HK-2 (cell line): Measurements from ENCODE around the gene TTLL10.
A peak's percentile ranks its signal among the peaks of the same experiment; 100 is the strongest.
"Not testable (repeated sequence)": the region's sequence is repeated elsewhere in the genome, so short reads cannot be mapped to it uniquely, and the experiment has no call there.

Source experiments
- DNase-seq: peaks from one replicate; pipeline ENCODE4 v3.0.0-alpha.2; 2018; ENCODE audit not compliant: unreplicated experiment

The TTLL10 gene

GRCh38 chr1:1141911-1142250 is 31.8 kb upstream of the TTLL10 start:
- DNase-seq: no peak

DNA sequence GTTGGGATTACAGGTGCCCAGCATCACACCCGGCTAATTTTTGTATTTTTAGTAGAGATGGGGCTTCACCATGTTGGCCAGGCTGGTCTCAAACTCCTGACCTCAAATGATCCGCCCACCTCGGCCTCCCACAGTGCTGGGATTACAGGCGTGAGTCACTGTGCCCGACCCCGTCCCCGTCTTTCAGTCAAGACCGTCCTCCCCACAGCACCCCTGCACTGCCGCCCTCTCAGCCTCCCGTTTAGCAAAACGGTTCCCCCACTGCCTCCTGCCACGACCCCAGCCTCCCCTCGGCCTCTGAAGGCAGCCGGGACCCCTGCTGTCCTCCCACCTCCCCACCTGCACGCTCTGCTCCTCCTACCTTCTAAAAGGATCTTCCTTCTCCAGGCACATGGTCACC is 31.3 kb upstream of the TTLL10 start:
- not testable (repeated sequence) for DNase-seq

- no peak for DNase-seq
Observed at GRCh38 chr1:1142844-1143243, 30.8 kb upstream of the TTLL10 start.

DNA sequence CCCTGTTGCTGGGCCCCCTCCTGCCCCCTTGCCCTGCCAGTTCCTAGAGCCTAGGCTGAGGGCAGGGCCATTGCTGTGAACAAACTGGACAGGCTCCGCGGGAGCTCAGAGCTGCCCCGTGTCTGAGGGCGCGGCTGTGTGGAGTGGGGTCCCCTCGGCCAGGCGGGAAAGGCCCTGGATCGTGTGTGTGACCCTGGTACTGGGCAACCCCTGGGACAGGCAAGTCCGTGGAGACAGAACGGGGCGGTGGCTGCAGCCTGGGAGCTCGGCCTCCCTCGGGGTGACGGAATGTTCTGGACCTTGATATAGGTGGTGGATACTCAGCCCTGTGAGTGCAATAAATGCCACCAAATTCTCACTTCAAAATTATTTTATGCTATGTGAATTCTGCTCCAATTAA is 30.0 kb upstream of the TTLL10 start:
- DNase-seq: no peak

- DNase-seq: no peak
Observed at GRCh38 chr1:1144122-1144842, 29.4 kb upstream of the TTLL10 start.

DNA sequence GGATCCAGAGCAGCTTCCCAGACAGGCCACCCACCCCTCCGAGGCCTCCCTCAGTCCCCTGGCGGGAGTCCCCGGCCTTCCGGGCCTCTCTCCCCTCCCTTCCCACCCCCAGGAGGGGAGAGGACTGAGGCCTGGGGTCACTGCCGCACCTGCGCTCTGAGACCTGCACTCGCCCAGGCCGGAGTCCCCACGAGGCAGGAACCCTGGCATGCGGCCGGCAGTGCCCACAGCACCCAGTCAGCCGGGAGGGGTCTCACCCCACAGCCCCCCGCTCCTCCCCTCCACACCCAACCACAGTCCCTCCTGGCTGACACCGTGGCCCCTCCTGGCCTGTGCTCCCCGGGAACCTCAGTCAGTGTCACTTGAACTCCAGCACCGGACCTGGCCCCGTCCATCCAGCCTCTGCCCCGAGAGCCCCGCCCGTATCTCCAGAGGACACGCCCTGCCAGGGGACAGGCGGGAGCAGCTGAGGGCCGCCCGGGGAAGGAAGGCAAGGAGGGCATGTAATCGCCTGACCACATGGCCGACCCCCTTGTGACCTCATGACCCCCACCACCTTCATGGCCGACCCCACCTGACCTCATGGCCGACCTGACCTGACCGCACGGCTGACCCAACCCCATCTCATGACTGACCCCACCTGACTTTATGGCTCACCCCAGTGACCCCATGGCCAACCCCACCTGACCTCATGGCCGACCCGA is 28.7 kb upstream of the TTLL10 start:
- no peak for DNase-seq

DNA sequence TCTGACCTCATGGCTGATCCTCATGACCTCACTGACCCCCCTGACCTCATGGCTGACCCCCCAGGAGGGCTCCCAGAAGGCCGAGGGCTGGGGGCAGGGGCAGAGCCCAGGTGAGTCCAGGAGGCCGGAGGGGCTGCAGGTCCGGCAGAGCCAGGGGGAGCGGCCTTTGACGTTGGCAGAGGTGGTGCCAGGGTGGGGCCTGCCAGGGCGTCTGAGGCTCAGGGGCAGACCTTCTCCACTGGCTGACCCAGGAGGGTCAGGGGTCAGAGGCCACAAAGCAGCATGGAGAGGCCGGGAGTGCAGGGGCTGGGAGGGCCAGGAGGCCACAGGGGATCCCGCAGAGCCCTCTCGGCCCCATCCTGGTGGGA is 28.1 kb upstream of the TTLL10 start:
- DNase-seq: no peak

DNA sequence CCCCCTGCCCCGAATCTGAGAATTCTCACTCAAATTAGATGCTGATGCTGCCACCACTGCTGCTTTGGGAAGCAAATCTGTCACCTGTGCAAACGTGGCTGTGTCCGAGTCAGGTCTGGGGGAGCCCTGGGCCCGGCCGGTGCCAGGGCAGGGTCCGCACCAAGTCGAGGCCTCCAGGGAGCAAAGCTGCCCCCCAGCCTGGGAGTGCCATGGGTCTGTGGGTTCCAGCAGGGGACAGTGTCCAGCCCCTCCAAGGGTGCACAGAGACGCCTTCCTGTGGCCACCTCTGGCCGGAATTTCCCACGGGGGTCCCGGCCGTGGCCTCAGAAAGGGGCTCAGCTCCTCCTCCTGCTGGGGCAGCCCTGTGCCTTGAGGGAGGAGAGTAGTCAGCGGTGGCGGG is 27.7 kb upstream of the TTLL10 start:
- no peak for DNase-seq

DNA sequence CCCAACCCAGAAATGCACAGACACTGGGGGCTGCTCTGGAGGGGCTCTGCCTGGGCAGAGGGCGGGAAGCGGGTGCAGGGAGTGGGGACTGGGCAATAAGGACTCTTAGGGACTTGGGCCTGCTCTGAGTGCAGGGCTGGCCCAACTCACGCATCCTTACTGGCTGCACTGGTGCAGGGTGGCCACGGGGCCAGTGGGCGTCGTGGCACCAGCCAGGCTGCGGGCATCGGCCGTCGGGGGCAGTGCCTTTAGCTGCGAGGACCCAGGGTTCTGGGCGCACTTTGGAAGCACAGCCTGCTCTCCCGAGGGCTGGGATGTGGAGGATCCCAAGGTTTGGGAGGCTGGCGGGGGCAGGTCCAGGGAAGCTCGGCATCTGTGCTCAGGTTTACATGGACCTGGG is 27.1 kb upstream of the TTLL10 start:
- no peak for DNase-seq

DNA sequence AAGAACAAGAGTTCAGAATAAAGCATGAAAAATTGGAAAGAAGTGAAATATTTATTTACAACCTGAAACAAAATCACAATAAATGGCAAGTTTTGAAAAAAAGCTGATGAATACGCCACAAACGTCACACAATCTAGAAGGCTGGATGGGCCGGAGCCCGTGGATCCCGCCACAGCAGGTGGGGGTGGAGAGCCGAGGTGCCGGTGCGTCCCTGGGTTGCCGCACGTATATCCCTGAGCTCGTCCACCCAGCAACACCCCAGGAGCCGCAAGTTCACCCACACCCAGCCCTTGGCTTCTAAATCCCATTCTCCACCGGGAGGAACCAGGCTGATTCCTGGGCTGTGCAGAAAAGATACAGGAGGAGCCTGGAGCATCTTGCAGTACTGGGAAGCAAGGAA is 25.6 kb upstream of the TTLL10 start:
- DNase-seq: no peak

DNA sequence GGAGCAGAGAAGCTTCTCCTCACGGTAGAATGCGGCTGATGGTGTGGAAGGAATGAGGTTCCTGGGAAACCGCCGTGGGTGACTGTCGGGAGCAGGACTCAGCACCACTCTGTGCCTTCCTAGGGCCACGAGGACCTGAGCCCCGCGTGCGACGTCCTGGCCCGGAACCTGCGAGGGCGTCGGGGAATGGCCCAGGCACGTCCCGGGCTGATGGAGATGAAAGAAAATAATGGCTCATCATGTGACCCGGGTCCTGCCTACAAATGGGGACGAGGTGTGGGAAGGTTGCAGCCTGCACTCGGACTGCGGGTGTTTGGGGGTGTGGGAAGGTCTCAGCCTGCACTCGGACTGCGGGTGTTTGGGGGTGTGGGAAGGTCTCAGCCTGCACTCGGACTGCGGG is 25.1 kb upstream of the TTLL10 start:
- DNase-seq: no peak

DNA sequence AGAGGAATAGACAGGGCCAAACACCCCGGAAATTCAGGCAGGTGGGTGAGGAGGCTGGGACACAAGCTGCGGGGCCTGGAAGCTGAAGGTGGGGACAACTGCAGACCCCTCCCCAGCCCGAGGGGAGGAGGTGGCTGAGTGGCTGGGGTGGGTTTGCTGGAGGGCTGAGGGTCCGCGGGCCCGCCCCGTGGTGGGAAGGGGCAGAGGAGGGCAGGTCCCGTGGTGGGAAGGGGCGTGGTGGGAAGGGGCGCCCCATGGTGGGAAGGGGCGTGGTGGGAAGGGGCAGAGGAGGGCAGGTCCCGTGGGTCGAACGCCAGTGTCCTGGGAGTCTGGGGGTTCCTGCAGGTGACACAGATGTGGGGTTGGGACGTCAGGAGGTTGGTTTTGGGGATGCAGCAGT is 24.3 kb upstream of the TTLL10 start:
- no peak for DNase-seq

GRCh38 chr1:1150100-1150499 is 23.6 kb upstream of the TTLL10 start:
- DNase-seq: no peak

DNA sequence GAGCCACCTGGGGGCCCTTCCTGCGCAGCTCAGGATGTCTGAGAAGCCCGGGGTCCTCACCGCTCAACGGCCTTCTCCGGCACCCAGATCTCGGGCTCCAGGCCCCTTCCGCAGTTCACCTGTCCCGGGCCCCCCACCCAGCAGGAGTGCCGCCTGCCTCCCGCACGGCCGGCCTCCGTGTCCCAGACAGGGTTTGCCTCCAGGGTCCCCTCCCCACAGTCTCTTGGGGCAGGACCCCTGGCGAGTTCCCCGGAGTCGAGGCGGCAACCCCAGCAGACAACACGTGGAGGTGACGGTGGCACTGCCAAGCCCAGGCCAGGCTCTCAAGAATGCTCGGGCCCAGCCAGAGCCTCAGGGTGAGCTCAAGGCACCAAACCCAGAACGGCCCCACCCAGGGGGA is 22.4 kb upstream of the TTLL10 start:
- DNase-seq: no peak

GRCh38 chr1:1152431-1152830 is 21.2 kb upstream of the TTLL10 start:
- DNase-seq: not testable (repeated sequence)

GRCh38 chr1:1153215-1153614 is 20.5 kb upstream of the TTLL10 start:
- DNase-seq: not testable (repeated sequence)

DNA sequence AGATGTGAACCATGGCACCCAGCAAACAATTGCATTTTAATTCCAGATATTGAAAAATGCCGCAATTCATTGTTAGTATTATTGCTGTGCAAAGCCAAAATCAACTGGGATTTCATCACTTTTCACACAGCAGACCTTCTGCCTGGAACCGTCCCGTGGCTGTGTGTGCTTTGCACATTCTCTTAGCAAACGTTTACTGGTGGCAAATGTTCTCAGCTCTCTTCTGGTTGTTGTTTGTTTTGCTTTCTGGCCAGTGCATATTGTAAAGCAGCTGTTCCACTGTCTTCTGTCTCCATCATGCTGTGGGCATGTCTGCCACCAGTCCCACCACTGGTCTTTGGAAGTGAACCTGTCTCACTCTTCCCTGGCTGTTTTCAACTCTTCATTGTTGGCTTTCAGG is 19.8 kb upstream of the TTLL10 start:
- no peak for DNase-seq

- no peak for DNase-seq
Observed at GRCh38 chr1:1155258-1155657, 18.4 kb upstream of the TTLL10 start.

DNA sequence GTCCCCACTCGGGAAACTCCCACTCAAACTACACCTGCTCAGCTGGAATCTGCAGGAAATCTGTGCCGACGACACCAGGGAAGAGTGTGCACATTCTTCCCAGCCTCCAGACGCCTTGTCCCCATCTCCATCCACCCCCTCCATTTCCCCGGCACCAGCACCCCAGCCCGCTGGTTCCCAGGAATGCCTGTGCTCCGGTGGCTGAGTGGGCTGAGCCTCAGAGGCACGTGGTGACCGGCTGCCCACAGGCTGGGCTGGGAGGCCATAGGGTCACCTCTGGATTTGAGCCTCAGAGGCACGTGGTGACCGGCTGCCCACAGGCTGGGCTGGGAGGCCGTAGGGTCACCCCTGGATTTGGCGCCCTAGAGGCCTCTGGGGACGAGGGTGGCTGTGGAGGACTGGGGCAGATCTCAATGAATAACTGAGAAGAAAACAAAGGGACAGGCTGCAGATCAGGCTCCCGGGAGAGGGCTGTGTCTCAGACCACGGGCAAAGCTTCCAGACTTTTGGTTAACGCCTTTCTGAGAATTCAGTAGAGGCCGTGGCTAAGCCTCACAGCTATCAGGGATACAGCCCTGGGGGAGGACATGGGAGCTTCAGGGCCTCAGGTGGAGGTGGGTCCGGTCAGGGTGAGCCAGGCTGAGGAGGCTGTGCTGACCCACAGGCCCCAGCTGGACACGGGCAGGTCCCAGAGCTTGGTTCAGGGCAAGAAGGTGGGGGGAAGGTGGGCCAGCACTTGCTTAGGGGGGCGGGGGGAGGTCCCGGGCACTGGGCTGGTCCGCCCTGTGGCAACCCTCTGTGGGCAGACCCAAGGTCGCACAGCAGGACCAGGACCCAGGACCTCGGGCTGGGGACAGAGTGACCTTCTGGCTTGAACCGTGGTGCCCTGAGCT is 17.3 kb upstream of the TTLL10 start:
- DNase-seq: peak; percentile 74

GRCh38 chr1:1157033-1157365 is 16.7 kb upstream of the TTLL10 start:
- no peak for DNase-seq

DNA sequence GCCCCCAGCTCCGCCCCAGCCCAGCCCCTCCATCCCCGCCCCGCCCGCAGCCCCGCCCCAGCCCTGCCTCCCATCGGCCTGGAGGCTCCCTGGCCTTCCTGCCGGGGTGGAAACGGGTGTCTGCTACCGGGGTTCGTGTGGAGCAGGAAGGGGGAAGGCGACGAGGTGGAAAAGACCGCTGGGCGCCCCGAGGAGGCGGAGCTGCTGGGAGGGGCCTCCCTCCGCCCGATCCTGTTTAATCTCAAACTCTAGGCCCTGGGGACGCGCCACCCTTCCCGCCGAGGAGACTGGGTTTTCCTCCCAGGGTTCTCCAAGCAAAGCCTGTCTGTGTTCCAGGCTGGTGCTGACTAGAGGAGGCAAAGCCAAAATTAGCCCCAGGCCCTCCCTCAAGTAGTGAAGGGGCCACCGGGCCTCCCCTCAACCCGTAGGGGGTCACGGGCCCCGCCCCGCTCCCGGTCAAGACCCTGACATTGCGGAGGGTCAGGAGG is 16.2 kb upstream of the TTLL10 start:
- DNase-seq: no peak

DNA sequence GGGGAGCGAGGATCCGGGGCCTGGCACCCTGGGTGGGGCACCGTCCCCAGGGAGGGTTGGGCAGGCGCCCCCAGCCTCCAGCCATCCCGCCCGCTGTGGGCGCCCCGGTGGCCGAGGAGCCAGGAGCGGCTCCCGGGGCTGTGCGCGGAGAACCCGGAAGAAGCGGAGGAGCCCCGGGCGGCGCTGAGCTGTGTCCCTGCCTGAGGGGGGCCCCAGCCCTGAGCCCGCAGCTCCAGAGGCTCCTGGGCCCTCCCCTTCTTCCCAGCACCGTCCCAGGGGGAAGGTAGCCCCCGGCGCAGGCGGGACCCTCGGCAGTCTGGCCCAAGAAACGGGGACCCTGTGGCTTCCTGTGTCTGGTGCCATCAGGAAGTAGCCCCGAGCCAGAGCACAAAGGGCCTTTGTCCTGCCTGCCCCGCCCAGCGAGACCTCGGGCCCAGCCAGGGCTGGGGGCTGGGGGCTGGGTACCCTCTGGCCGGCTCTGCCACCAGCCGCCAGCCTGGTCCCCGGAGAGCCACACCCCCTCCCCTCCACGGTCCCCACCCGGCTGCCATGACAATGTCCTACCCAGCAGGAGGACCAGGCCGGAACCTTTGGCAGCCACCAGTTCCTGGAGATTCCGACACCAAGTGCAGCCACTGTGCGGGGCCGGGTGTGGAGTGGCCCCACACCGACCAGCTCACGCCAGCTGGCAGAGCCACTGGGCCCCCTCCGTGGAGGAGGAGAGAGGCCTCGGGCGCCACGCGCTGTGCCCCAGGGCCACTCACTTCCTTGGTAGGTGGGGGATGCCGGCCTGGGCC is 15.6 kb upstream of the TTLL10 start:
- DNase-seq: no peak
